ENCODE data around the gene PPA1.

DNA sequence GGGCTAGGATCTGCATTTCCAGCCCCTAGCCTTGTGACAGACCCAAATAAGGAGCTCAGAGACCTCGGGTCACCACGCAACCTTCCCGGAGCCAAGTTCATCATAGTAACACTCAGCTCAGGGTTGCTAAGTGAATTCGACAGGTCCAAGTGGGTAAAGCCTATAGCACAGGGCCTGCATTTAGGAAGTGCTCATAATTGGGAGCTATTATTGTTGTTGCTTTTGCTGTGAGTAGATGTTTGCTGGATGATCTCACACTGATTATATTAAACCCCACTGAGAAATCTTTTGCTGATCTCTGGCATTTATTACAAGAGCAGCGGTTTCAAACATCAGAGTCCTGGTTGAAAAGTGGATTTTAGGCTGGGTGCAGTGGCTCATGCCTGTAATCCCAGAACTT, 42.6 kb downstream of the PPA1 start:
- TF ChIP-seq, protein P1, sequence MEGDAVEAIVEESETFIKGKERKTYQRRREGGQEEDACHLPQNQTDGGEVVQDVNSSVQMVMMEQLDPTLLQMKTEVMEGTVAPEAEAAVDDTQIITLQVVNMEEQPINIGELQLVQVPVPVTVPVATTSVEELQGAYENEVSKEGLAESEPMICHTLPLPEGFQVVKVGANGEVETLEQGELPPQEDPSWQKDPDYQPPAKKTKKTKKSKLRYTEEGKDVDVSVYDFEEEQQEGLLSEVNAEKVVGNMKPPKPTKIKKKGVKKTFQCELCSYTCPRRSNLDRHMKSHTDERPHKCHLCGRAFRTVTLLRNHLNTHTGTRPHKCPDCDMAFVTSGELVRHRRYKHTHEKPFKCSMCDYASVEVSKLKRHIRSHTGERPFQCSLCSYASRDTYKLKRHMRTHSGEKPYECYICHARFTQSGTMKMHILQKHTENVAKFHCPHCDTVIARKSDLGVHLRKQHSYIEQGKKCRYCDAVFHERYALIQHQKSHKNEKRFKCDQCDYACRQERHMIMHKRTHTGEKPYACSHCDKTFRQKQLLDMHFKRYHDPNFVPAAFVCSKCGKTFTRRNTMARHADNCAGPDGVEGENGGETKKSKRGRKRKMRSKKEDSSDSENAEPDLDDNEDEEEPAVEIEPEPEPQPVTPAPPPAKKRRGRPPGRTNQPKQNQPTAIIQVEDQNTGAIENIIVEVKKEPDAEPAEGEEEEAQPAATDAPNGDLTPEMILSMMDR (IDR thresholded peaks at IDR 0.05), result no peak
- TF ChIP-seq POLR2A (IDR thresholded peaks at IDR 0.05), result no peak

All from uterus (tissue), 2 donors.